Measurements from ENCODE around the gene KCNIP3. TPM values are rescaled to one million over a fixed set of nuclear protein-coding genes. Genes with fewer than 3 reads are reported as not detected.
A peak's percentile ranks its signal among the peaks of the same experiment; 100 is the strongest.

KCNIP3 gene
- total and polyA plus RNA-seq, 9 of the 15 experiments (the other 6 are each of a cell fraction or from before 2014, with no cell fraction given): 0.04 TPM; not detected in 8

DNA sequence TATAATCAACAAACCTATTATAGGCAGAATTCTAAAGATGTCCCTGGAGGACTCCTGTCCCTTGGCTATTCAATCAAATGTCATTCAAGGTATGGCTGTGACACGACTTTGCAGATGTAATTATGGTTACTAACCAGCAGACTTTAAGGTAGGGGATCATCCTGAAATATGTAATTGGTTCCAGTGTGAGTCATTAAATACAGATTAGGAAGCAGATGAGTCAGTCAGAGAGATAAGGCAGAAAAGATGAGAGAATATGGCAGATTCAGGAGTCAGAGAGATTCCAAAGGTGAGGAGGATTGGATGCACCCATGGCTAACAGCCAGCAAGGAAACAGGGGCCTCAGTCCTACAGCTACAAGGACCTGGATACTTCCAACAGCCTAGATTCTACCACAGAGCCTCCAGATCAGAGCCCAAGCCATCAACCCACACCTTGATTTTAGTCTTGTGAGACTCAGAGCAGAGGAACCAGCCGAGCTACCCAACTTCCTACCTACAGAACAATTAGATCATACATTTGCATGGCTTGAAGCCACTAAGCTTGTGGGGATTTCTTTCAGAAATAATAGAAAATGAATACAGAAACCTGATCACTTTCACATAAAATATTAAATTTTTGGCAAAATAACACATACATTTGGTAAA lies 34.1 kb upstream of the KCNIP3 start:
- Histone ChIP-seq H3K27me3 (ENCODE audit: control insufficient read depth in 2 of 2, insufficient read depth in 2 of 2, low read length in 2 of 2) (peaks cover 2 to 38% of the 10 kb centered on the region in 2 experiments; a peak in 2 of 5 replicates), H3K9me3 (replicated peaks; ENCODE audit: control insufficient read depth, insufficient read depth, low read depth, low read length) (no peaks in the 10 kb centered on the region), H3K9ac (ENCODE audit: insufficient read depth in 1 of 2, low read depth in 2 of 2, low read length in 2 of 2) (no peak overlapping the region), H2AFZ (ENCODE audit: low read depth, low read length) (no peak overlapping the region), H3K27ac (ENCODE audit: extremely low read depth, low read depth, low read length) (no peak overlapping the region), H3K4me3 (no peak overlapping the region), H3K4me1 (replicated peaks in 1 of 2; ENCODE audit: control insufficient read depth in 2 of 2, insufficient read depth in 2 of 2, low read length in 2 of 2) (no peaks in the 10 kb centered on the region), H3K4me2 (ENCODE audit: insufficient read depth, low read length) (no peak overlapping the region), H3K36me3 (ENCODE audit: control insufficient read depth, insufficient read depth, low read length) (no peaks in the 10 kb centered on the region), H3K9me1 (ENCODE audit: control insufficient read depth, insufficient read depth, low read length) (no peaks in the 10 kb centered on the region), H4K20me1 (replicated peaks; ENCODE audit: control insufficient read depth, insufficient read depth, low read length) (no peaks in the 10 kb centered on the region), H3K79me2 (ENCODE audit: control insufficient read depth, insufficient read depth, low read length) (no peaks in the 10 kb centered on the region)
- ATAC-seq: no peak
- CTCF ChIA-PET (ENCODE audit: low intra/inter-chr PET ratio): no interaction called here
- no peak for DNase-seq (ENCODE audit: extremely low read depth in 1 of 4, low spot score in 3 of 4)
- intact Hi-C loops (cut with micrococcal nuclease): no loop called here
- 0% methylated on average over 2 of the region's 2 CpGs for whole genome bisulfite sequencing (ENCODE audit: insufficient coverage, low coverage, missing lambda C conversion rate)
- FAIRE-seq: no peak
- in situ Hi-C loops (cut with MboI): no loop called here
- POLR2A ChIA-PET: no interaction called here
- no TSS peak for BruUV-seq (replicated peaks)
- TF ChIP-seq, protein P1, sequence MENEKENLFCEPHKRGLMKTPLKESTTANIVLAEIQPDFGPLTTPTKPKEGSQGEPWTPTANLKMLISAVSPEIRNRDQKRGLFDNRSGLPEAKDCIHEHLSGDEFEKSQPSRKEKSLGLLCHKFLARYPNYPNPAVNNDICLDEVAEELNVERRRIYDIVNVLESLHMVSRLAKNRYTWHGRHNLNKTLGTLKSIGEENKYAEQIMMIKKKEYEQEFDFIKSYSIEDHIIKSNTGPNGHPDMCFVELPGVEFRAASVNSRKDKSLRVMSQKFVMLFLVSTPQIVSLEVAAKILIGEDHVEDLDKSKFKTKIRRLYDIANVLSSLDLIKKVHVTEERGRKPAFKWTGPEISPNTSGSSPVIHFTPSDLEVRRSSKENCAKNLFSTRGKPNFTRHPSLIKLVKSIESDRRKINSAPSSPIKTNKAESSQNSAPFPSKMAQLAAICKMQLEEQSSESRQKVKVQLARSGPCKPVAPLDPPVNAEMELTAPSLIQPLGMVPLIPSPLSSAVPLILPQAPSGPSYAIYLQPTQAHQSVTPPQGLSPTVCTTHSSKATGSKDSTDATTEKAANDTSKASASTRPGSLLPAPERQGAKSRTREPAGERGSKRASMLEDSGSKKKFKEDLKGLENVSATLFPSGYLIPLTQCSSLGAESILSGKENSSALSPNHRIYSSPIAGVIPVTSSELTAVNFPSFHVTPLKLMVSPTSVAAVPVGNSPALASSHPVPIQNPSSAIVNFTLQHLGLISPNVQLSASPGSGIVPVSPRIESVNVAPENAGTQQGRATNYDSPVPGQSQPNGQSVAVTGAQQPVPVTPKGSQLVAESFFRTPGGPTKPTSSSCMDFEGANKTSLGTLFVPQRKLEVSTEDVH (IDR thresholded peaks at IDR 0.05; ENCODE audit: low read depth, partially characterized antibody): no peak
- TF ChIP-seq FOSL1 (tag; conservative IDR thresholded peaks at IDR 0.05): peak; percentile 73
- TF ChIP-seq SMC3 (conservative IDR thresholded peaks at IDR 0.05; ENCODE audit: insufficient read depth, low read depth, low read length): no peak
- TF ChIP-seq ZFP36 (IDR thresholded peaks at IDR 0.05; ENCODE audit: low read depth, low read length, partially characterized antibody): no peak
- TF ChIP-seq ZNF224 (CRISPR knock-in tag; IDR thresholded peaks at IDR 0.05): no peak
- TF ChIP-seq CHD2 (IDR thresholded peaks at IDR 0.05; ENCODE audit: low read depth, low read length): no peak
- TF ChIP-seq, protein P2, sequence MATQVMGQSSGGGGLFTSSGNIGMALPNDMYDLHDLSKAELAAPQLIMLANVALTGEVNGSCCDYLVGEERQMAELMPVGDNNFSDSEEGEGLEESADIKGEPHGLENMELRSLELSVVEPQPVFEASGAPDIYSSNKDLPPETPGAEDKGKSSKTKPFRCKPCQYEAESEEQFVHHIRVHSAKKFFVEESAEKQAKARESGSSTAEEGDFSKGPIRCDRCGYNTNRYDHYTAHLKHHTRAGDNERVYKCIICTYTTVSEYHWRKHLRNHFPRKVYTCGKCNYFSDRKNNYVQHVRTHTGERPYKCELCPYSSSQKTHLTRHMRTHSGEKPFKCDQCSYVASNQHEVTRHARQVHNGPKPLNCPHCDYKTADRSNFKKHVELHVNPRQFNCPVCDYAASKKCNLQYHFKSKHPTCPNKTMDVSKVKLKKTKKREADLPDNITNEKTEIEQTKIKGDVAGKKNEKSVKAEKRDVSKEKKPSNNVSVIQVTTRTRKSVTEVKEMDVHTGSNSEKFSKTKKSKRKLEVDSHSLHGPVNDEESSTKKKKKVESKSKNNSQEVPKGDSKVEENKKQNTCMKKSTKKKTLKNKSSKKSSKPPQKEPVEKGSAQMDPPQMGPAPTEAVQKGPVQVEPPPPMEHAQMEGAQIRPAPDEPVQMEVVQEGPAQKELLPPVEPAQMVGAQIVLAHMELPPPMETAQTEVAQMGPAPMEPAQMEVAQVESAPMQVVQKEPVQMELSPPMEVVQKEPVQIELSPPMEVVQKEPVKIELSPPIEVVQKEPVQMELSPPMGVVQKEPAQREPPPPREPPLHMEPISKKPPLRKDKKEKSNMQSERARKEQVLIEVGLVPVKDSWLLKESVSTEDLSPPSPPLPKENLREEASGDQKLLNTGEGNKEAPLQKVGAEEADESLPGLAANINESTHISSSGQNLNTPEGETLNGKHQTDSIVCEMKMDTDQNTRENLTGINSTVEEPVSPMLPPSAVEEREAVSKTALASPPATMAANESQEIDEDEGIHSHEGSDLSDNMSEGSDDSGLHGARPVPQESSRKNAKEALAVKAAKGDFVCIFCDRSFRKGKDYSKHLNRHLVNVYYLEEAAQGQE (IDR thresholded peaks at IDR 0.05; ENCODE audit: borderline replicate concordance): no peak
- TF ChIP-seq, protein P2 (CRISPR knock-in tag; IDR thresholded peaks at IDR 0.05; ENCODE audit: low read depth): no peak

All from K562 (cell line).